Lung (tissue), 12 donors: ENCODE results near the gene CETN3. TPM values are rescaled to one million over a fixed set of nuclear protein-coding genes. Genes with fewer than 3 reads are reported as not detected.

Source experiments
- ATAC-seq: fragments of 200-7000 bp; cut with Tn5 transposase; one replicate; pipeline ENCODE4 v1.9.1; 2020; ENCODE audit warnings: moderate number of reproducible peaks; ENCODE audit not compliant: insufficient read depth, low FRiP score
- DNase-seq, 3 donors: peaks; one replicate each; pipeline ENCODE4 v3.0.0-alpha.2; 2013 to 2017
- H3K27ac ChIP-seq, 2 donors: one replicate each; pipeline ENCODE4 v1.5.1; 2013; ENCODE audit warnings: mild to moderate bottlenecking in 2 of 2, moderate library complexity in 2 of 2, control low read depth in 1 of 2, inconsistent platforms in 1 of 2, low read depth in 1 of 2, low read length in 1 of 2
- H3K27me3 ChIP-seq, 3 donors: one replicate each; pipeline ENCODE4 v1.5.1; 2013; ENCODE audit warnings: low read length in 2 of 3; ENCODE audit not compliant: control insufficient read depth in 3 of 3, insufficient read depth in 3 of 3
- H3K36me3 ChIP-seq, 4 donors: one replicate each; pipeline ENCODE4 v1.5.1; 2013; ENCODE audit warnings: low read length in 4 of 4, mild to moderate bottlenecking in 1 of 4, moderate library complexity in 1 of 4; ENCODE audit not compliant: control insufficient read depth in 4 of 4, insufficient read depth in 4 of 4
- H3K4me1 ChIP-seq, 5 donors: one replicate each; pipeline ENCODE4 v1.5.1; 2013; ENCODE audit warnings: low read length in 5 of 5, mild to moderate bottlenecking in 2 of 5, moderate library complexity in 1 of 5; ENCODE audit not compliant: control insufficient read depth in 5 of 5, insufficient read depth in 5 of 5
- H3K4me3 ChIP-seq: one replicate; pipeline ENCODE4 v1.5.1; 2013; ENCODE audit warnings: mild to moderate bottlenecking, control low read depth, moderate library complexity
- H3K9ac ChIP-seq, 2 donors: one replicate each; pipeline ENCODE4 v1.5.1; 2013; ENCODE audit warnings: low read length in 2 of 2, control low read depth in 1 of 2; ENCODE audit not compliant: insufficient read depth in 1 of 2
- H3K9me3 ChIP-seq, 4 donors: one replicate each; pipeline ENCODE4 v1.5.1; 2013; ENCODE audit warnings: low read length in 3 of 4, mild to moderate bottlenecking in 1 of 4, moderate library complexity in 1 of 4; ENCODE audit not compliant: control insufficient read depth in 4 of 4, insufficient read depth in 3 of 4
- CTCF ChIP-seq: IDR thresholded peaks from 2 replicates; pipeline ENCODE4 v1.5.1; 2012; ENCODE audit warnings: mild to moderate bottlenecking; ENCODE audit errors: control extremely low read depth, extremely low read depth
- WGBS, 2 donors: extraction: QIAGEN DNeasy Blood & Tissue Kit; methylation state at CpG; one replicate each; pipeline ENCODE4 v1.1.7; 2013; 5-methylcytosine and 5-hydroxymethylcytosine counted together
- polyA plus RNA-seq, 2 donors: library from polyadenylated mRNA; stranded (reverse); fragments of 200-250 nt; gene quantifications; one replicate each; pipeline ENCODE4 v1.2.1, GENCODE V29; 2013
- total RNA-seq, 2 donors: library from RNA; depleted of rRNA in 1 of 2; stranded (reverse); fragments of >200 nt in 1 of 2; gene quantifications; one replicate each; pipeline ENCODE4 v1.2.1, GENCODE V29; 2014 to 2021
- donor health status: control.
- donor health status: control.
- donor health status: Bipolar disorder and iron deficiency.
- donor health status: healthy.
- donor health status: DM: yes; HTN: yes; CAD: no.

The CETN3 gene
- total and polyA plus RNA-seq, 4 donors, result 15.7 to 43.8 (median 22.0) TPM

GRCh38 chr5:90366948-90367347 lies 42.6 kb downstream of the CETN3 start:
- no peak for TF ChIP-seq CTCF
- ATAC-seq, result no peak
- Histone ChIP-seq H3K9ac (no peak overlapping the region), H3K27me3 (no peaks in the 10 kb centered on the region), H3K4me1 (no peaks in the 10 kb centered on the region), H3K36me3 (no peaks in the 10 kb centered on the region), H3K27ac (no peak overlapping the region), H3K9me3 (peaks cover 0 to 6% (median 4%) of the 10 kb centered on the region in 4 donors), H3K4me3 (no peak overlapping the region)
- WGBS, 2 donors, result 49 to 58% methylated on average over 3 of the region's 3 CpGs
- no peak for DNase-seq

- no peak for DNase-seq
- H3K4me3 ChIP-seq, result no peak overlapping the region
- no peaks in the 10 kb centered on the region for H3K9me3 ChIP-seq
- H3K4me1 ChIP-seq, result no peaks in the 10 kb centered on the region
- no peak overlapping the region for H3K27ac ChIP-seq
- no peak for TF ChIP-seq CTCF
- H3K9ac ChIP-seq, result no peak overlapping the region
- no peaks in the 10 kb centered on the region for H3K36me3 ChIP-seq
- ATAC-seq, result no peak
- H3K27me3 ChIP-seq, result no peaks in the 10 kb centered on the region
Measured at GRCh38 chr5:90365328-90365727, 44.2 kb downstream of the CETN3 start.

- H3K9ac ChIP-seq, result no peak overlapping the region
- DNase-seq, result no peak
- no peak overlapping the region for H3K27ac ChIP-seq
- 86 to 88% methylated on average over 7 of the region's 7 CpGs for WGBS, 2 donors
- no peak for ATAC-seq
- H3K27me3 ChIP-seq, result no peaks in the 10 kb centered on the region
- no peaks in the 10 kb centered on the region for H3K36me3 ChIP-seq
- peaks cover 0 to 13% (median 0%) of the 10 kb centered on the region in 5 donors for H3K4me1 ChIP-seq
- H3K9me3 ChIP-seq, result peaks cover 0 to 3% (median 0%) of the 10 kb centered on the region in 4 donors
- H3K4me3 ChIP-seq, result no peak overlapping the region
- no peak for TF ChIP-seq CTCF
Measured at GRCh38 chr5:90359073-90359920, 50.3 kb downstream of the CETN3 start.

- Histone ChIP-seq H3K9me3 (peaks cover 0 to 3% (median 0%) of the 10 kb centered on the region in 4 donors), H3K4me1 (peaks cover 0 to 13% (median 0%) of the 10 kb centered on the region in 5 donors), H3K36me3 (no peaks in the 10 kb centered on the region), H3K27ac (no peak overlapping the region), H3K27me3 (no peaks in the 10 kb centered on the region), H3K9ac (no peak overlapping the region), H3K4me3 (no peak overlapping the region)
- WGBS, 2 donors, result 57 to 80% methylated on average over 6 of the region's 6 CpGs
- ATAC-seq (no peak), DNase-seq (peak; percentile 55 to 94 (median 91))
- TF ChIP-seq CTCF, result no peak
Measured at GRCh38 chr5:90356622-90357021, 52.9 kb downstream of the CETN3 start.
